Fibroblast of lung (primary cell): ENCODE results near the gene CPN2. TPM values are rescaled to one million over a fixed set of nuclear protein-coding genes. Genes with fewer than 3 reads are reported as not detected.
A peak's percentile ranks its signal among the peaks of the same experiment; 100 is the strongest.

Source experiments
- DNase-seq, 2 donors: peaks; one replicate each; pipeline versions ENCODE4 v3.0.0 to v3.0.0-alpha.2; 2010; ENCODE audit warnings: low read depth in 2 of 2
- H2AFZ ChIP-seq: 2 replicates; pipeline ENCODE4 v1.5.1; 2012; ENCODE audit warnings: low read length, control low read depth, inconsistent platforms
- H3K27ac ChIP-seq: 2 replicates; pipeline ENCODE4 v1.5.1; 2011; ENCODE audit warnings: low read length, control low read depth; ENCODE audit not compliant: insufficient read depth
- H3K27me3 ChIP-seq: 2 replicates; pipeline ENCODE4 v1.5.1; 2011; ENCODE audit warnings: mild to moderate bottlenecking, low read length; ENCODE audit not compliant: control insufficient read depth, insufficient read depth
- H3K36me3 ChIP-seq: 2 replicates; pipeline ENCODE4 v1.5.1; 2011; ENCODE audit warnings: low read length; ENCODE audit not compliant: control insufficient read depth, insufficient read depth
- H3K4me1 ChIP-seq: 2 replicates; pipeline ENCODE4 v1.5.1; 2011; ENCODE audit warnings: low read length; ENCODE audit not compliant: control insufficient read depth, insufficient read depth; ENCODE audit errors: extremely low read depth
- H3K4me2 ChIP-seq: 2 replicates; pipeline ENCODE4 v1.5.1; 2011; ENCODE audit warnings: low read length, control low read depth; ENCODE audit not compliant: insufficient read depth; ENCODE audit errors: extremely low read depth
- H3K4me3 ChIP-seq, 4 experiments: fragments of 200-600 bp in 1 of 4; sonication (generic) in 1 of 4; replicated peaks in 1 of 4; 2 replicates each; pipeline ENCODE4 v1.5.1; 2011 to 2016; ENCODE audit warnings: low read length in 4 of 4, low read depth in 3 of 4, mild to moderate bottlenecking in 3 of 4, control low read depth in 2 of 4, inconsistent platforms in 1 of 4, mixed read lengths in 1 of 4; ENCODE audit not compliant: insufficient read depth in 1 of 4; ENCODE audit errors: control extremely low read depth in 1 of 4
- H3K79me2 ChIP-seq: 2 replicates; pipeline ENCODE4 v1.5.1; 2012; ENCODE audit warnings: mild to moderate bottlenecking, low read length, inconsistent platforms; ENCODE audit not compliant: control insufficient read depth, insufficient read depth
- H3K9ac ChIP-seq: 2 replicates; pipeline ENCODE4 v1.5.1; 2011; ENCODE audit warnings: mild to moderate bottlenecking, low read length, control low read depth; ENCODE audit not compliant: insufficient read depth
- H3K9me3 ChIP-seq: 2 replicates; pipeline ENCODE4 v1.5.1; 2012; ENCODE audit warnings: low read depth, low read length; ENCODE audit not compliant: control insufficient read depth, insufficient read depth
- H4K20me1 ChIP-seq: 2 replicates; pipeline ENCODE4 v1.5.1; 2011; ENCODE audit warnings: low read length; ENCODE audit not compliant: control insufficient read depth, insufficient read depth; ENCODE audit errors: extremely low read depth
- CTCF ChIP-seq, 2 donors: IDR thresholded peaks in 1 of 2; conservative IDR thresholded peaks in 1 of 2; 1 replicate in 1 of 2; 2 replicates in 1 of 2; pipeline ENCODE4 v1.5.1; 2011 to 2012; ENCODE audit warnings: low read length in 2 of 2, control low read depth in 1 of 2, inconsistent platforms in 1 of 2, low read depth in 1 of 2, mild to moderate bottlenecking in 1 of 2
- EZH2 ChIP-seq: IDR thresholded peaks from 2 replicates; pipeline ENCODE4 v1.5.1; 2012; ENCODE audit warnings: low read length, control low read depth, mild to moderate bottlenecking; ENCODE audit errors: missing control alignments
- polyA plus RNA-seq, 2 donors: library from polyadenylated mRNA; depleted of rRNA in 1 of 2; stranded (reverse) in 1 of 2; unstranded in 1 of 2; fragments of >200 nt; gene quantifications; 2 replicates each; pipeline ENCODE4 v1.2.1, GENCODE V29; 2011 to 2012; ENCODE audit warnings: missing spikeins in 1 of 2
- total RNA-seq: library from RNA; depleted of rRNA; stranded (reverse); fragments of >200 nt; gene quantifications from 2 replicates; pipeline ENCODE4 v1.2.1, GENCODE V29; 2014

The CPN2 gene
- total and polyA plus RNA-seq, 2 donors (not counting 1 experiment from before 2014, with no cell fraction given), result not detected

GRCh38 chr3:194333212-194333980, 17.7 kb downstream of the CPN2 start:
- peak; percentile 34 to 78 for DNase-seq
- Histone ChIP-seq H3K36me3 (no peaks in the 10 kb centered on the region), H3K9ac (peak overlapping the region; percentile 41), H3K27ac (no peak overlapping the region), H3K27me3 (no peaks in the 10 kb centered on the region), H2AFZ (peak overlapping the region; percentile 86), H3K9me3 (no peaks in the 10 kb centered on the region), H3K79me2 (no peaks in the 10 kb centered on the region), H3K4me2 (peak overlapping the region; percentile 87), H3K4me3 (peak overlapping the region; percentile 39 to 58 (median 51)), H4K20me1 (no peaks in the 10 kb centered on the region), H3K4me1 (peaks cover 10% of the 10 kb centered on the region)
- peak; percentile 81 to 84 for TF ChIP-seq CTCF (conservative IDR thresholded peaks at IDR 0.05 in 1 of 2, IDR thresholded peaks at IDR 0.05 in 1 of 2; ENCODE audit: low read depth in 1 of 2, low read length in 2 of 2)
- TF ChIP-seq EZH2, result no peak

GRCh38 chr3:194332858-194333211, 18.3 kb downstream of the CPN2 start:
- H3K27ac ChIP-seq, result no peak overlapping the region
- TF ChIP-seq EZH2 (no peak), CTCF (conservative IDR thresholded peaks at IDR 0.05 in 1 of 2, IDR thresholded peaks at IDR 0.05 in 1 of 2; ENCODE audit: low read depth in 1 of 2, low read length in 2 of 2) (no peak)
- no peaks in the 10 kb centered on the region for H4K20me1 ChIP-seq
- no peak overlapping the region for H3K9ac ChIP-seq
- no peaks in the 10 kb centered on the region for H3K27me3 ChIP-seq
- no peaks in the 10 kb centered on the region for H3K9me3 ChIP-seq
- no peak overlapping the region for H2AFZ ChIP-seq
- no peaks in the 10 kb centered on the region for H3K79me2 ChIP-seq
- H3K4me3 ChIP-seq, result no peak overlapping the region
- H3K4me2 ChIP-seq, result no peak overlapping the region
- DNase-seq, result no peak
- peaks cover 10% of the 10 kb centered on the region for H3K4me1 ChIP-seq
- no peaks in the 10 kb centered on the region for H3K36me3 ChIP-seq

GRCh38 chr3:194330579-194330978, 20.5 kb downstream of the CPN2 start:
- H3K27me3 ChIP-seq, result no peaks in the 10 kb centered on the region
- DNase-seq, result peak; percentile 69 to 87
- H3K4me3 ChIP-seq, result no peak overlapping the region
- H3K4me1 ChIP-seq, result peaks cover 10% of the 10 kb centered on the region
- H3K9ac ChIP-seq, result no peak overlapping the region
- H2AFZ ChIP-seq, result no peak overlapping the region
- H3K4me2 ChIP-seq, result no peak overlapping the region
- no peaks in the 10 kb centered on the region for H4K20me1 ChIP-seq
- H3K9me3 ChIP-seq, result no peaks in the 10 kb centered on the region
- H3K27ac ChIP-seq, result no peak overlapping the region
- TF ChIP-seq EZH2, result no peak
- no peak for TF ChIP-seq CTCF (conservative IDR thresholded peaks at IDR 0.05 in 1 of 2, IDR thresholded peaks at IDR 0.05 in 1 of 2; ENCODE audit: low read depth in 1 of 2, low read length in 2 of 2)
- H3K79me2 ChIP-seq, result no peaks in the 10 kb centered on the region
- no peaks in the 10 kb centered on the region for H3K36me3 ChIP-seq
